HG03196 (cell line): ENCODE results near the gene PCDHB3.
"Not testable (repeated sequence)": the region's sequence is repeated elsewhere in the genome, so short reads cannot be mapped to it uniquely, and the experiment has no call there.

ENCODE experiments used
- ATAC-seq: cut with Tn5 transposase; IDR thresholded peaks from one replicate; pipeline ENCODE4 v1.9.1; 2021; ENCODE audit not compliant: unreplicated experiment

The PCDHB3 gene

DNA sequence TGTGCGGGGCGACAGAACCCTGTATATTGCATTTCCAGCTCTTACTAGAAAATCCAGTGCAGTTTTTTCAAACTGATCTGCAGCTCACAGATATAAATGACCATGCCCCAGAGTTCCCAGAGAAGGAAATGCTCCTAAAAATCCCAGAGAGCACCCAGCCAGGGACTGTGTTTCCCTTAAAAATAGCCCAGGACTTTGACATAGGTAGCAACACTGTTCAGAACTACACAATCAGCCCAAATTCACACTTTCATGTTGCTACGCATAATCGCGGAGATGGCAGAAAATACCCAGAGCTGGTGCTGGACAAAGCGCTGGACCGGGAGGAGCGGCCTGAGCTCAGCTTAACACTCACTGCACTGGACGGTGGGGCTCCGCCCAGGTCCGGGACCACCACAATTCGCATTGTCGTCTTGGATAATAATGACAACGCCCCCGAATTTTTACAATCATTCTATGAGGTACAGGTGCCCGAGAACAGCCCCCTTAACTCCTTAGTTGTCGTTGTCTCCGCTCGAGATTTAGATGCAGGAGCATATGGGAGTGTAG is 35.5 kb downstream of the PCDHB3 start:
- ATAC-seq = no peak

DNA sequence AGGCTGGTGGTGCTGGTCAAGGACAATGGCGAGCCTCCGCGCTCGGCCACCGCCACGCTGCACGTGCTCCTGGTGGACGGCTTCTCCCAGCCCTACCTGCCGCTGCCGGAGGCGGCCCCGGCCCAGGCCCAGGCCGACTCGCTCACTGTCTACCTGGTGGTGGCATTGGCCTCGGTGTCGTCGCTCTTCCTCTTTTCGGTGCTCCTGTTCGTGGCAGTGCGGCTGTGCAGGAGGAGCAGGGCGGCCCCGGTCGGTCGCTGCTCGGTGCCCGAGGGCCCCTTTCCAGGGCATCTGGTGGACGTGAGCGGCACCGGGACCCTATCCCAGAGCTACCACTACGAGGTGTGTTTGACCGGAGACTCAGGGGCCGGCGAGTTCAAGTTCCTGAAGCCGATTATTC is 37.1 kb downstream of the PCDHB3 start:
- ATAC-seq = not testable (repeated sequence)

GRCh38 chr5:141149812-141150211 is 49.5 kb downstream of the PCDHB3 start, which contains the start of gene PCDHB6:
Gene PCDHB6 (plus strand): TSS chr5:141150057. CDS start chr5:141150258, 201 bp downstream.
- ATAC-seq = no peak

- no peak for ATAC-seq
Measured at GRCh38 chr5:141150224-141150992, 50.1 kb downstream of the PCDHB3 start.

DNA sequence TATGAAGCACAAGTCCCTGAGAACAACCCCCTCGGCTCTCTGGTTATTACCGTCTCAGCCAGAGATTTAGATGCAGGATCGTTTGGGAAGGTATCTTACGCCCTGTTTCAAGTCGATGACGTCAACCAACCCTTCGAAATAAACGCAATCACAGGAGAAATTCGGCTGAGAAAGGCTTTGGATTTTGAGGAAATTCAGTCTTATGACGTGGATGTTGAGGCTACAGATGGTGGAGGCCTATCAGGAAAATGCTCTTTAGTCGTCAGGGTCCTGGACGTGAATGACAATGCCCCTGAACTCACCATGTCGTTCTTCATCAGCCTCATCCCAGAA is 50.7 kb downstream of the PCDHB3 start:
- no peak for ATAC-seq

DNA sequence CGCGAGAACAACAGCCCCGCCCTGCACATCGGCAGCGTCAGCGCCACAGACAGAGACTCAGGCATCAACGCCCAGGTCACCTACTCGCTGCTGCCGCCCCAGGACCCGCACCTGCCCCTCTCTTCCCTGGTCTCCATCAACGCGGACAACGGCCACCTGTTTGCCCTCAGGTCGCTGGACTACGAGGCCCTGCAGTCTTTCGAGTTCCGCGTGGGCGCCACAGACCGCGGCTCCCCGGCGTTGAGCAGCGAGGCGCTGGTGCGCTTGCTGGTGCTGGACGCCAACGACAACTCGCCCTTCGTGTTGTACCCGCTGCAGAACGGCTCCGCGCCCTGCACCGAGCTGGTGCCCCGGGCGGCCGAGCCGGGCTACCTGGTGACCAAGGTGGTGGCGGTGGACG is 51.4 kb downstream of the PCDHB3 start:
- ATAC-seq = not testable (repeated sequence)

GRCh38 chr5:141152096-141152495 is 51.8 kb downstream of the PCDHB3 start:
- not testable (repeated sequence) for ATAC-seq
